ENCODE results near the gene INSL3.

INSL3 gene

DNA sequence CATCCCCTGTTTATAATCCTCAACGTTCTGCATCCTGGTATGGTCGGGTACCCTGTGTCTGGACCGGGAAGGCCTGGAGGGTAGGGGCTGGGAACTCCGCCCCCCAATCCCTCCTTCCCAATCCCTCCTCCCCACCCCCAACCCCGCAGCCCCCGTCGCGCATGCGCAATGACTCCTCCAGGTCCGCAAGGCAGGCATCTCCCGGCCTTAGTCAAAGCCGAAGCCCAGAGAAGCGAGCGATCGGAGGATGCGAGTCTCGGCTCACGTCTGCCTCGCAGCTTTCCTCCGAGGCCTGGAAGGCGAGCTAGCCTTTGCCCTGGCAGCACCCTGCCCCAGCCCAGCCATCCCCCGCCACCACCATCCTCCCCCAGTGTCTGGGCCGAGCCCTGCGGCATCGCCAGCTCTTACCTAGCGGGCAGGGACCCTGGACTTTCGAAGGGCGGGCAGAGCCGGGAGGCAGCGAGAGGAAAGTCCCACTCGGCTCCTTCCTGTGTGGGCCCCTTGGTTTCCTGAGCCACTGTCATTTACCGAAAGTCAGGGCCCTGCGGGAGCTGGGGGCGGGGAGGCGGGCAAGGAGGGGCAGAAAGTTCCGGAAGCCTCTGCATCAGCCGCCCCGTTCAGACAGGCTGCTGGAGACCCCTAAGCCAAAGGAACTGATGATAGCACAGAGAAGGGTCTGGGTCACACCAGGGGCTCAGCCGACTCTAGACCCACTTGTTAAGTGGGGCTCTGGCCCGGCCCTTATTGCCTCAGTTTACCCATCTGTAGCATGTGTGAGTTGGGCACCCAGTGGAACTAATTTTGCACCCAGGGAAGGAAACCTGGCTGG is 26.4 kb upstream of the INSL3 start, which contains the start of gene JAK3:
Gene JAK3 (minus strand): TSS at position 445 of the 829 bp plus-strand sequence. CDS start 3,565 bp downstream, outside the sequence.
- peak within 1 kb of the TSS; percentile 4 for H3K4me3 ChIP-seq (ENCODE audit: low read depth, low read length)

DNA sequence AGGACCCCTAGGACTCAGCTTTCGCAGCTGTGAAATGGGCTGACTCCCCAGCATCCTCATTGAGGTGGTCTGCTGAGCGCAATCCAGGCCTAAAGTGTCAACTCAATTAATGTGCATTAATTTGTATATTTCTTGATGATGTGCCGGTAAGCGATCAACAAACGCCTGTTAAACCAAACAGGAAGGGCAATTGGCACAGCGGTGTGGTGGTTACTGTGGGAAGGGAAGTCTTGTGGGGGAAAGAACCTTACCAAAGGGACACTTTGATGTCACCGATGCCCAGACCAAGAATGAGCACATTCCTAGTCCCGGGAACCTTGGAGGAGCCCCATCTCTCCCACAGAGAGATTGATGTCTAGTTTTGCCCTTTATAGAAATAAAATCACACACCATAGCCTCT is 24.8 kb upstream of the INSL3 start:
- H3K4me3 ChIP-seq (ENCODE audit: low read depth, low read length) = no peak overlapping the region

DNA sequence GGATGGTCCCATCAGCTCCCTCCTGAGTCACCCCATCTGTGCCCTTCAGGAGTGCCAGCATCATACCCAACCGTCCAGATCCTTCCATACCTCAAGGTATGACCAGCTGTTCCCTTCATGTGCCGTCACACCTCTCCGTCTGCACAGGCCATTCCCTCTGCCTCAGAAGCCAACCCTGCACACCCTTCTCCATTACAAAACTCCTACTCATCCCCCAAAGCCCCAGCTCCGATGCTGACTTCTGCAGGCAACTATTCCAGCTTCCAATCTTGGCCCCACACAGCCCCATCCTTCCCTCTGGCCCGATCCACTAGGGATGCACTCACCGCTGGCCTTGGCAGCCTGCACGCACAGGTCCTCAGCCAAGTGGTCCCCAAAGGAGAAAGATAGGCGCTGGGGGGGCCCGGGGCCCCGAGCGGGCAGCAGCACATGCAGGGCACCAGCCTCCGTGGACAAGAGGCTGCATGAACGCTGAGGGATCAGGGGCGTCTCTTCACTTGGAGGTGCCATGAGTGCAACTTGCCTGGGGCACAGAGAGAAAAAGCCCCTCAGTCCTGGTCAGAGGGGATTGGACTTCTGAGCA is 22.7 kb upstream of the INSL3 start:
- H3K4me3 ChIP-seq (ENCODE audit: low read depth, low read length) = no peak overlapping the region

DNA sequence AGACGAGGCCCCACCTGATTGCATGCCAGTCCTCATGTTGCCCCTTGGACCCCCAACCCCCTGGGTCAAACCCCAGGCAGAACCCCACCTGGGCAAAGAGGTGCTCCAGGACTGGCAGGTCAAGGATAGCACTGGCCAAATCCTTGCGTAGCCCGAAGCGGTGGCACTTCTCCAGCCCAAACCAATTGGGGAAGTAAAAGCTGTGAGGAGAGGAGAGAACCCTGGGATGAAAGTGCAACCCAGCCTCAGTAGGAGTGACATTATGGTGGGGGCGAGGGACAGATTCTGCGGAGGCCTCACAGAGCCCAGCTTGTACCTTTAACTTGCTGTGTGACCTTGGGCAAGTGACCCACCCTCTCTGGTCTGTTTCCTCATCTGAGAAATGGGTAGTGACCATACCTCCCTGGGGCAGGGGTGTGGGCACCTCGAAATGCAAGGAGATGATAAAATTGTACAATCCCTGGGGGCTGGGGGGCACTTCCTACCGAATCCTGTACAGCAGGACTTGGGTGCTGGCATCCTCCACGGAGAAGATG is 22.0 kb upstream of the INSL3 start:
- no peak overlapping the region for H3K4me3 ChIP-seq (ENCODE audit: low read depth, low read length)

DNA sequence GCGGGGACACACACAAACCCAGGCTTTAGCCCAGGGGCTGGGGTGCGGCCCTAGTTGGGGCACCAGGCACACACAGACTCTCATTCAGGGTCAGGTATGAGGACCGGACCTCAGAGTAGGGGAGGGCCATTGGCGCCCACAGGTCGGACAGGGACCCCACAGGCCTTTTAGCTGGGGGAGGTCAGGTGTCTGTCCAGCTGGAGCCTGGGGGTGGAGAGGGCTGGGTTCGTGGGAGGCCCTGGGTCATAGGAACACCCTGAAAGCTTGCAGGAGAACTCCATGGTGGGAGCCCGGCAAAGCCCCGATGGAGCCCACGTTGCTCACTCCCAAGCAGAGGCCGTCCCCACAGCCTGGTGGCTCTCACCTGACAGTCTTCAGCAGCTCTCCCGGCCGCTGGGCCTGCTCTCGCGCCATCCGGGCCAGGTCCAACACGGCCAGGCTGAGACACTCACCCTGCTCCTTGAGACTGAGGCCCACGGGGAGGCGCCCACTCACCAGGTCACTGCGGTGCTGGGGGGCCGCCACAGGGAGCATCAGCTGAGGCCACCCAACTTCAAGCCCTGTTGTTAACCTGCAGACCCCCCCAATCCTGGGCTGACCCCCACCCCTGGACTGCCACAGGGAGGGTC is 21.5 kb upstream of the INSL3 start:
- H3K4me3 ChIP-seq (ENCODE audit: low read depth, low read length) = peak overlapping the region; percentile 42

DNA sequence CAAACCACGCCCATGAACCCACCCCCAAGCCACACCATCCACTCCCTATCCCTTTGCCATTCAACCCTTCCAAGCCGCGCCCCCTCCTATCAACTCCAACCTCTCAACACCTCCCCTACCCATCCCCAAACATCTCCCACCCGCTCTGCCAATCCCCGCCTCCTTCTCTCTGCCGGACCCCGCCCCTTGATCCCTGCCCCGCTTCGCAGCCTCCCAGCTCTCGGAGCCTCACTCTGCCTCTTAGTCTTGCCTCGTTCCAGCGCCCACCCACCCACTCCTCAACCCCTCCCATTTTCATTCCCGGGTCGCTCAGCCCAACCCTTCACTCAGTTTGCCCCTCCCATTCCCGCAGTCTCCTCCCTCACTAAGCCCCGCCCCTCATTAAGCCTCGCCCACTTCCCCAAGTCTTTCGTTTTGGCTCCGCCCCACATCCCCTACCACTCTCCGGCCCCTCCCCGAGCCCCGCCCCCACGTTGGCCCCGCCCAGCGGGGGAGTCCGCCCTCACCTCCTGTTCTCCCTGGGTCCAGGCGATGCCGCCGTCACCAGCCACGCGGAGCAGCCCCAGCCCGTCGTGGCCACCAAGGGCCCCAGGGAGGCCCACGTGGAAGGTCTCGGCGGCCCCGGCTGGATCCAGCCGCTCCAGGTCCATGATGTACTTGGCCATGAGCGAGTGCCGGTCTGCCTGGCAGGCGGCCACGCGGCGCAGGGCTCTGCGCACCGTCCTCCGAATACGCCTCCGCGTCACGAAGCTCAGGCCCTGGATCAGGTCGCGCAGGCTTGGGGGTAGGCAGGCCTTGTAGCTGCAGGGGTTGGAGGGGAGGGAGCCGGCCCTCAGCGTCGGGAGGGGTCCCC is 20.7 kb upstream of the INSL3 start:
- peak overlapping the region; percentile 50 for H3K4me3 ChIP-seq (ENCODE audit: low read depth, low read length)

DNA sequence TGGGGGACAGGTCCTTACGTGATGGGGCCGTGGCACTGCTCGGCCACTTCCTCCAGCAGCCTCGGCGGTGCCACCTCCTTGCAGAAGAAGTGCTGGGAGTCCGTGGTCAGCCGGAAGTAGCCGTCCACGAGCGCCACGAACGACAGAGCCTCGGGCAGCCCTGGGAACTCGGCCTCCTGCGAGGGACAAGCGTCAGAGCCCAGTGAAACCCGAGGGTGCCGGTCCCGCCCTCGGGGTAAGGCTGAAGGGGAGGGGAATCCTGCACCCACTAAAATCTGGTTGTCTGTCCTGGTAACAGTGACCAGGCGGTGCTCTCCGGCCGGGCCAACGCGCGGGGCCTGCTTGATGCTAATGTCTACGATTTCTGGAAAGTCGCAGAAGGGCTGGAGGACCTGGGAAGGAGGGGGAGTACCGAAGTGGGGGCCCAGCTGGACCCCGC is 20.1 kb upstream of the INSL3 start:
- peak overlapping the region; percentile 50 for H3K4me3 ChIP-seq (ENCODE audit: low read depth, low read length)

DNA sequence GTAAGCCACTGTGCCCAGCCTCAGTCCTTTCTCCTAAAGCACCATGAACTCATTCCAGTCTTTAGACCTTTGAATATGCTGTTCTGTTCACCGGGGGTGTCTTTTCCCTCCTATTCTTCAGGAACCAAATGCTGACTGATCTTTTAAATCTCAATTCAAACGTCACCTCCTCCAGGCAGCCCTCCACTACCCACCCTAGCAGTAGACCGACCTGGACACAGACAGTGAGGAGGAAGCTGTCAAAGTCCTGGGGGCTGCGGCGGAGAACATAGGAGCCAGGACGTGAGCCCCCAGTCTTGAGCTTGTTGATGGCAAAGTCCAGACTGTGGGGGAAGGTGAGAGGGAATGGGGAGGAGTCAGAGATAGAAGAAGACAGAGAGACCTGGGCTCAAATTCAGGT is 18.7 kb upstream of the INSL3 start:
- H3K4me3 ChIP-seq (ENCODE audit: low read depth, low read length) = no peak overlapping the region

DNA sequence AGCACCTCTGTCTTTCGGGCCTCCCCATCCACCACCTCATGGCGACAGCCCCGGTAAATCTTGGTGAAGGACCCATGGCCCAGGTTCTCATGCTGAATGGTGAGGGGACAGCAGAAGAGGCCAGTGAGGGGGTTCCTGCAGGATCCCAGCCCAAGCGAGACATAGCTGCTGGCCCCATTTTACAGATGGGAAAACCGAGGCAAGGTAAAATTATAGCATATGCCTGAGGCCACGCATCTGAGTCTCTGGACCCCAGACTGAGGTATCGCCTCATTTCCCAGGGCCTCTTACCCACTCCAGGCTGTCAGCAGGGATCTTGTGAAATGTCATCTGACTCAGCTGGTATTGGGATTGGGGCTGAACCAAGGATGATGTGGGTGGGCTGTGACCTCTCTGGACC is 16.7 kb upstream of the INSL3 start:
- H3K4me3 ChIP-seq (ENCODE audit: low read depth, low read length) = no peak overlapping the region

DNA sequence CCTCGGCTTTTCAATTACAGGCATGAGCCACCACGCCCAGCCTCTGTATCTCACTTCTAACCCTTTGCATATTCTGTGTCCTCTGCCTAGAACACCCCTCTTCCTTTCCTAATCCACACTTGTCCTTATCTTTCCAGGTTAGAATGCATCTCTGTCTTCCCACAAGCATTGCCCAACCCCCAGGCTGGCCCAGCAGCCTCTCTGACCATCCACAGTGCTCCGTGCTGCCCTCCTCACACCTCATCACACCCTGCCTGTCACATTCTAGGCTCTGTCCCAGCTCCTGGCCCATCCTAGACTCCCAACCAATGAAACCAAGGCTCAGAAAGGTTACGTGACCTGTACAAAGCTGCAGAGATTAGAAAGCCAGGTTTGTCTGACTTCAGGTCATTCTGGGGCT is 15.2 kb upstream of the INSL3 start:
- H3K4me3 ChIP-seq (ENCODE audit: low read depth, low read length) = no peak overlapping the region

DNA sequence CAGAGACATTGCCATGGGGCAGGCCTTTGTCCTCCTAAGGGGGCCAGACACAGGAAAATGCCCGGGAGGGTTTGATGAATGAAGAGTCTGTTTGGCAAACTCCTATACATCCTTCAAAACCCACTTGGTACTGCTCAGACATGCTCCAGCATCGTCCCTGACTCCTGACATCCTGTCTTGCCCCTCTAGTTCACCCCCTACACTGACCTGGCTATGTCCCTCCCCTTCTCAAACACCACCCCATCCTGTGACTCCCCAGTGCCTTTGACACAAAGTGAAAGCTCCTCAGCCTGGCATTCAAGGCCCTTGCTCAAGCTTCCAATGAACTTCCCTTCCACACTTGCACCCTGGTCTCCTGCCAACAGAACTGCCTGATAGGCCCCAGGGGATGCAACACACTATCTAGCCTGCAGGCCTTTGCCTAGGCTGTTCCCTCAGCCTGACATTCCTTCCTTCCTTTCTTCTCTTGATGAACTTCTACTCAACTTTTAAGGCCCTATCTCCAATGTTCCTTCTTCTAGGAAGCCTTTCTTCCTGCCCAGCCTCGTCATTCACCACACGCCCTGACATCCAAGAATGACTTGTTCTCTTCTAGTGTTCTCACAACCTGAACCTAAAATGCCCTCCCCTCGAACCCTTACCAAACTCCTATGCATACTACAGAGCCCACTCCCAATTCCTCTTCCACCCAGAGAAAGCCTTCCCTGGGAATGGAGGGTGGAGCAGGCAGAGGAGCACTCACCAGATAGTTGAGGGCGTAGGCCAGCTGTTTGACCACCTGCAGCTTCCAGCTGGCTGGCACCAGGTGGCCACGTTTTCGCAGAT is 14.1 kb upstream of the INSL3 start:
- no peak overlapping the region for H3K4me3 ChIP-seq (ENCODE audit: low read depth, low read length)

DNA sequence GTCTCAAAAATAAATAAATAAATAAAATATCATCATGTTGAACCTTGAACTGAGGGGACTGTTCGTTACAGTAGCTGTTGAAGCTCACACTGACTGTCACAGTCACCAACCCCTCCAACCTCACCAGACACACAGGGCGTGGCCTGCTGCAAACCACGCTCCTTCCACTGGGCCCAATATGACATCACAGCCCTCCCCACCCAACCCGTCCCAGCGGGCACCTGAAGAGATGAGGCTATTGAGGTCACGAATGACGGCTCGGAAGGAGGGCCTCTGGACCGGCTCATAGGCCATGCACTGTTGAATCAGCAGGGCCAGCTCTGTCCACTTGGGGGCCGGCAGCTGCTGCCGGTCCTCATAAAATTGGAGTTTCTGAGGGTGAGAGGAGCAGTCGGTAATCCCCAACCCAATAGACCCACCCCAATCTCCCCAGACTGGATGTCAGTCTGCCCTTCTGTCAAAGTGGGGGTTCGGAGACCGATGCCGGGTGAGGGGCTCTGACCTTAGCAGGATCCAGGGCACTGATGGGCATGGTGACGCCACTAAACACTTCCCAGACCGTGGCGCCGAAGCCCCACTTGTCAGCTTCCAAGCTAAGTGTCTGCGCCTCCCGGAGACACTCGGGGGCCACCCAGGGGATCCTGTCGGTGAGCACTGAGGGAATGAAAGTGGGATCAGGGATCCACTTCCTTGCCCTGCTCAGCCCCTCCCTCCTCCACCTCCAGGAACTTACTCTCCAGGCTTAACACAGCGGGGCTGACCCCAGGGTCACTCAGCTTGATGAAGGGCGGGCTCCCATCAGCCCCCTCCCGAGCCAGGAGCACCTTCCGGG is 13.2 kb upstream of the INSL3 start:
- H3K4me3 ChIP-seq (ENCODE audit: low read depth, low read length) = no peak overlapping the region

DNA sequence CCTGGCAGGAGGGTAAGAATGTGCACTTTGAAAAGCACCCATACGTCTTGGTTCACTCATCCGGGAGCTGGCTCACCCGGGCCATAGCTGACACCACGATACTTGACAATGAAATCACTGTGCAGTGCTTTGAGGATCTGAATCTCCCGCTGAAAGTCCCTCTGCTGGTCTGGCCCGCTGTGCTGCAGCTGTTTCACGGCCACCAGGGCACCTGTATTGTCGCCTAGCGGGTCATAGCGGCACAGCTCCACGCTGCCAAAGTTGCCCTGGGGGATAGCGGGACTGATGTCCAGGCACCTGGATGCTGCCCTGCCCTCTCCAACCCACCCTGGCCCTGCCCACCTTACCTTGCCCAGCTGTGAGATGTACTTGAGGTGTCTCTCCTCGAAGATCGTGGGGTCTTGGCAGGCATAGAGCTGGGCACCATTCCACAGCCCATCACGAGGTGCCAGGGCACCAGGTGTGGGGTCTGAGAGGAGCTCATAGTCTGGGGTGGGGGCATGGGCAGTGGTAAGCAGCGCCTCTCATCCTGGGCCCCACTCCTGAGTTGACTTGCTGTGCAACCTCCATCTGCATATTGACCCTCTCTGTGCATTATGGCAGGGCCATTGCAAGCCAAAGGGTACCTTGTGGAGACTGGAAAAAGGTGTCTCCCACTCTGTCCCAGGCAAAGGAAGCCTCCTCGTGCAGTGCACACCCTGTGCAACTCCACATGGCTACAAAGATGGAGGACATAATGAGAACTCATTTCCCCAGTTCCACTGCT is 11.3 kb upstream of the INSL3 start:
- no peak overlapping the region for H3K4me3 ChIP-seq (ENCODE audit: low read depth, low read length)

DNA sequence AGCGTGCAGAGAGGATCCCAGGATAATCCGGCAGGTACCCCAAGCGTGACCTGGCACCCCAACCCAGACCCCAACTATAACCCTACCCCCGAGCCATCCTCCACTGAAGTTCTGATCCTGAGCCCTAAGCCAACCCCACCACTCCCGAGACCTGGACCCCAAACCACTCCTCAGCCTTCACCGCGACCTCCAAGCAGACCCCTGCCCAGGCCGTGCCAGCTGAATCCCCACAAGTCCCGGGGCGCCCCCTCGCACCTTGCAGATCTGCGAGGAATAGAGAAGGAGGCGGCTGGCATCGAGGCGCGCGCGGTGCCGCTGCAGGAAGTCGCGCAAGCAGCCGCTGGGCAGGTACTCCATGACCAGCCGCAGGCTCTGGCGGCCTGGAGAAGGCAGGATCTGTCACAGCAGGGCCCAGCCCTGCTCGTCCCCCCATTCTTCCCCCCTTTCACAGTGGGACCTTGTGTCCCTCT is 10.1 kb upstream of the INSL3 start:
- peak overlapping the region; percentile 35 for H3K4me3 ChIP-seq (ENCODE audit: low read depth, low read length)

DNA sequence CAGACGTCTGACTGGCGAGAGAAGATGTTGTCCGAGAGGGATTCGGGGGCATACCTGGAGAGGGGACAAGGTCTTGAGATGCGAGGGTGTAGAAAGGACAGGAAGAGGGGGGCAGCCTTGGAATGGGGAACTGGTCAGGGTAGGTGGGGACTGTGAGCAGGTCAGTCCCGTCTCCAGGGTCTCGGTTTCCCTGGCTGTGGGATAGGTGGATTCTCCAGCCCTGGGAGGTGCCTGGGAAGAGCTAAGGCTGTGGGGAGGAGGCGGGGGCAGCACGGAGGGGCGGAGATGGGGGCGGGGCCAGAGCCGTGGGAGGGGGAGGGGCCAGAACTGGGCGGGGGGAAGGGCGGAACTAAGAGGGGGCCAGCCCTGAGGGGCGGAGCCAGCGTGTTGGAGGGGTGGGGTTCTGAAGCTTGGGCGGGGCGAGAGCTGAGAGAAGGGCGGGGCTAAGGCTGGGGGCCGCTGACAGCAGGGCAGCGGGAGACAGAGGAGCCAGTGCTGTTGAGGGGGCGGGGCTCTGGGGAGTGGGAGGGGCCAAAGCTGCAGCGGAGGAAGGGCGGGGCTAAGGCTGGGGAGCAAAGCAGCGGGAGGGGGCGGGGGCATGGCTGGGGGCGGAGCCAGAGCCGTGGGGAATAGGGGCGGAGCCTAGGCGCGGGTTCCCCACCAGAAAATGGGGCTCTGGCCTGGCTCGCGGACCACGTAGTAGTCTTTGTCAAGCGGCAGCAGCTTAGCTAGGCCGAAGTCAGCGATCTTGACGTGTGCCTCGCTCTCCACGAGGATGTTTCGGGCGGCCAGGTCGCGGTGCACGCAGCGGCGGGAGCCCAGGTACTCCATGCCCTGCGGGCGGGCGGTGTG is 9.5 kb upstream of the INSL3 start:
- H3K4me3 ChIP-seq (ENCODE audit: low read depth, low read length) = peak overlapping the region; percentile 58

DNA sequence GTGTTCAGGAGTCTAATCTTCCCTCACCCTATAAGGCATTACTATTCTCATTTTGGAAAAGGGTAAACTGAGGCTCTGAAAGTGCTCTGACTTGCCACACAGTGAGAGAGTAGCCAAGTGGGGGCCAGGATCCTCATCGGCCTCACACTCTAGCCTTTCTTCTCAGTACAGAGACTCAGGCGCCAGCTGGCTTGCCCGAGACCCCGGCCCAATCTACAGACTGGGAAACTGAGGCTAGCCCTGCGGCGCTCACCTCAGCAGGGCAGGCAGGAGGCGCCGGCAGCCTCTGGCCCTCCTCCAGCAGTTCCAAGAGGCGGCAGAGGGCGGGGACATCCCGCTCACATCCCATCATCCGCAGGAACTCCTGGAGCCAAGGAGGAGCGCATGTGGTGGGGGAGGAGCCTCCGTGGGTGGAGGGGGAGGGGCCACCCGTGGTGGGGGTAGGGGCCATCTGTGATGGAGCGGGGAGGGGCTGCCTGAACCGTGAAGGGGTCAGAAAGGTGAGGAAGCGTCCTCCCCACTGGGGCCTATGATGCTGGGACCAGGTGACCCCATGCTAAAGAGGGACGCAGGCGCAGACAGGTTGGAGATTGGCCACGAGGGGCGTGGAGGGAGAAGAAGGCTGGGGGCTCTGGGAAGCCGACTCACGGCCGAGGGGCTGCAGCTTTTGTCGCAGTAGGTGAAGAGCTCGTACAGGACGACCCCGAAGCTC is 8.7 kb upstream of the INSL3 start:
- peak overlapping the region; percentile 58 for H3K4me3 ChIP-seq (ENCODE audit: low read depth, low read length)
